T-helper 2 cell treated with Interferon-gamma antibody and Interleukin-4, amounts not matched to agents 5 μg/mL and 100 μg/mL, for 36 hours (primary cell): ENCODE data around the gene TMEM132C.

Experiments
- DNase-seq: peaks from one replicate; pipeline ENCODE4 v3.0.0; 2021; ENCODE audit warnings: low spot score
- H3K27ac Mint-ChIP-seq: one replicate; pipeline ENCODE4 v1.8.0; 2021; ENCODE audit warnings: mild to moderate bottlenecking, mixed read lengths
- H3K27me3 Mint-ChIP-seq: one replicate; pipeline ENCODE4 v1.8.0; 2021; ENCODE audit warnings: low read depth, mixed read lengths
- H3K36me3 Mint-ChIP-seq: one replicate; pipeline ENCODE4 v1.8.0; 2021; ENCODE audit warnings: low read depth, mixed read lengths
- H3K4me1 Mint-ChIP-seq: one replicate; pipeline ENCODE4 v1.8.0; 2021; ENCODE audit warnings: low read depth, mixed read lengths
- H3K4me3 Mint-ChIP-seq: one replicate; pipeline ENCODE4 v1.8.0; 2022; ENCODE audit warnings: mild to moderate bottlenecking, moderate library complexity, mixed read lengths
- H3K9me3 Mint-ChIP-seq: one replicate; pipeline ENCODE4 v1.8.0; 2021; ENCODE audit warnings: mixed read lengths

TMEM132C gene

DNA sequence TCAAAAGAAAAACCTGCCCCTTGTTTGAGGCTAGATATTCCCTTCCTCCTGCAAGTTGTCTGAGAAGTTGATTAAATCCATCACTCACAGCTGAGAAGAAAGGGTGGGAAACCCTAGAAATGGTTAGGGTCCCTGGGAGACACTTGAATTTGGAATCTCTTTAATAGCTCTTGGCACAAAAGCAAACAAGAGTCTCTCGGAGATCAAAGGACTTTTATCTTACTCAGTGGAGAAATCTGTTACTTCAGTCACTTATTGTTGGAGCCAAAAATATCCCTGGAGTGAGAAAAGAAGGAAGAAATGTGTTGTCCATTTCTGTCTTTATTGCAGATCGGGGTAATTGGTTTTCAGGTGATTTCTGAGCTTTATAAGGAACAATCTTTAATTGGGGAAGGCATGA, 47.0 kb downstream of the TMEM132C start:
- H3K36me3 Mint-ChIP-seq = no peaks in the 10 kb centered on the region
- H3K4me1 Mint-ChIP-seq = no peaks in the 10 kb centered on the region
- no peak overlapping the region for H3K4me3 Mint-ChIP-seq

DNA sequence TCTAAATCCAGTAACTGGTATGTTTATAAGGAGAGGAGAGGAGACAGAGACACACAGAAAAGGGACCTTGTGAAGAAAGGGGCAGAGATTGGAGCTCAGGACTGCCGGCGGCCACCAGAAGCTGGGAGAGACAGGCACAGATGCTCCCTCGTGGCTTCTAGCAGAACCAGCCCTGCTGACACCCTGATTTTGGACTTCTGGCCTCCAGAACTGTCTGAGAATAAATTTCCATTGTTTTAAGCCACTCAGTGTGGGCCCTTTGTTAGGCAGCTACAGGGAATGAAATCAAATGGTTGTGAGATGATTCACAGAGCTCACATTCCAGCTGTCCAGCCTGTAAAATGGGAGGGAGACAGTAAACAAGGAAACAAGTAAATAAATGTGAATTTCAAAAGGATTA, 47.6 kb downstream of the TMEM132C start:
- DNase-seq = no peak
- Mint-ChIP-seq H3K27ac (no peak overlapping the region), H3K9me3 (peaks cover 32% of the 10 kb centered on the region), H3K4me1 (no peaks in the 10 kb centered on the region), H3K27me3 (no peaks in the 10 kb centered on the region), H3K4me3 (no peak overlapping the region), H3K36me3 (no peaks in the 10 kb centered on the region)

More for the DNA sequence above, 47.0 kb downstream of the TMEM132C start:
- H3K27ac Mint-ChIP-seq = no peak overlapping the region
- H3K9me3 Mint-ChIP-seq = peaks cover 33% of the 10 kb centered on the region
- DNase-seq = no peak
- no peaks in the 10 kb centered on the region for H3K27me3 Mint-ChIP-seq

DNA sequence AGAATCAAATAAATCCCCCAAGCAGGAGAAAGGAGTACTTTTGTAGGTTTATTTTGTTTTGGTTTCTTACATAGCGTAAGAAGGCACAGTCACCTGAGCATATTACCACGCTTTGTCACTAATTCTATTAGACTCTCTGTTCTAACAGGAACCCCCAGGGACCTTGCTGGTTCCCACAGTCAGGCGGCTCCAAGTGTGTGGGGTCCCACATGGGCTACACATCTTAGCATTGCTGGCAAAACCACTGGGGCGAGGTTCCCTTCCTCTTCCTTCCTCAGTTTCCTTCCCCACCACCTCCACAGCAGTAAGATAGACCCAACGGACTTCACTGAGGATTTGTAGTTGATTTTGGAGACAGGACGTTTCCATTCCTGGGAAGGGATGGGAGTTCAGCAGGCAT, 49.1 kb downstream of the TMEM132C start:
- peaks cover 30% of the 10 kb centered on the region for H3K9me3 Mint-ChIP-seq
- H3K36me3 Mint-ChIP-seq = no peaks in the 10 kb centered on the region

DNA sequence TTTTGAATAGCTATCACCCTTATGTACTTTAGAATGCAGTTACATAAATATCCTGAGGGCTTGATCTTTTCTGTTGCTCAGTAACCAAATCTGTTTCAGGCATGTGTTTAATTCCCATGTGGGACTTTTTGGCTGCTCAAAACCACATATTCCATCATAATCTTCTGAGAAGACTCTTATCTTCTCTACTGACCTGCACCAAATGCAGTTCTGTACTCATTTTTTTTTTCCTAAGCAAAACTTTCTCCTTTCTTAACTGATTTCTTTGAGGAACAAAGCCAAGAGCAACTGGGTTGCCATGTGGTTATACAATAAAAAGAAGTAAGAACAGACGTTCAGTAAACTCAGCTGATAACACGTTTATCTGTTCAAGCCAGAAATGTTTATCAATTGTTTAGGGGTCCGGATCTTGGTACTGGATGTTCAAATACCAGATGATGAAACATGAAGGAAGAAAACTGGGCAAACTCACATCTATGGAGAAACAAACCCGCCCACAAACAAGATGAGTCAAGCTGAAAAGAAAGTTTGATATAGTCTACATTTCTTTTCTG, 50.1 kb downstream of the TMEM132C start:
- DNase-seq = no peak
- H3K27me3 Mint-ChIP-seq = no peaks in the 10 kb centered on the region
- no peaks in the 10 kb centered on the region for H3K36me3 Mint-ChIP-seq
- H3K27ac Mint-ChIP-seq = no peak overlapping the region
- peaks cover 30% of the 10 kb centered on the region for H3K9me3 Mint-ChIP-seq
- H3K4me1 Mint-ChIP-seq = no peaks in the 10 kb centered on the region
- H3K4me3 Mint-ChIP-seq = no peak overlapping the region

More for the DNA sequence above, 49.1 kb downstream of the TMEM132C start:
- H3K4me3 Mint-ChIP-seq = no peak overlapping the region
- no peak for DNase-seq
- H3K27me3 Mint-ChIP-seq = no peaks in the 10 kb centered on the region
- H3K27ac Mint-ChIP-seq = no peak overlapping the region
- H3K4me1 Mint-ChIP-seq = no peaks in the 10 kb centered on the region

DNA sequence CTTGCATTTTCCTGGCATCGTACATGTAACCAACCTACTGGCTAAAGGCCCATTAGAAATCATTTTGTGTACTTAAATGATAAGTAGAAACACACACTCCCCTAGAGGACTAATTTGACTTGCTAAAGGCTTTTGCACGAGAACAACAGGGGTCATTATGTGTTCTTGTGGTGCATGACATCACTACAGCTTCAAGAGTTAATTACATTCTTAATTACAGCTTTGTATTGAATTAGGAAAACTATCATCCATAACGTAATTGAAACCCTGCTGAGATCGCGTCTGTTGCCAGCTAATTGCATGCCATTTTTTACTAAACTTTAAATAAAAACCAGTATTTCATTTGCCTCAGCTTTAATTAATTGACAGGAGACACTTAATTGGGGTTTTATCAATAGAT, 51.4 kb downstream of the TMEM132C start:
- Mint-ChIP-seq H3K4me3 (no peak overlapping the region), H3K36me3 (no peaks in the 10 kb centered on the region), H3K9me3 (peaks cover 31% of the 10 kb centered on the region), H3K27ac (no peak overlapping the region), H3K4me1 (no peaks in the 10 kb centered on the region), H3K27me3 (no peaks in the 10 kb centered on the region)
- DNase-seq = no peak

DNA sequence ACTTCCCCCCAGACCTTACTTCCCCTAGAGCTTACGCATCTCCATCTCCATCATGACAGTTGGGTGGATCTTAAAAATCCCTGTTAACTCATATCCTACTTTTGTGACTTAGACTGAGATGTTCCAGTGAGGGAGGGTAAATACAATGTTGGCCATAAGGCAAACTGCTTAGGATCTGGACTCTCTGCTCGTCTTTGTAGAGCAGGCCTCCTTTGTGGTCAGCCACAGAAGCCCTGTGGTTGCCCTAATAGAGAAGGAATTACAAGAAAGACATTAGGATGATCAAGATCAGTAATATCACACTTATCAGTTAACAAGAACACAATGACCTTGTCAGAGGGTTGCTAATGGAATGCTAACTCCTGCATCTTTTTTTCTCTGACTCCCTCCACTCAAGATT, 52.0 kb downstream of the TMEM132C start:
- Mint-ChIP-seq H3K4me1 (no peaks in the 10 kb centered on the region), H3K9me3 (peaks cover 31% of the 10 kb centered on the region), H3K36me3 (no peaks in the 10 kb centered on the region), H3K27ac (no peak overlapping the region), H3K4me3 (no peak overlapping the region), H3K27me3 (no peaks in the 10 kb centered on the region)
- DNase-seq = no peak

DNA sequence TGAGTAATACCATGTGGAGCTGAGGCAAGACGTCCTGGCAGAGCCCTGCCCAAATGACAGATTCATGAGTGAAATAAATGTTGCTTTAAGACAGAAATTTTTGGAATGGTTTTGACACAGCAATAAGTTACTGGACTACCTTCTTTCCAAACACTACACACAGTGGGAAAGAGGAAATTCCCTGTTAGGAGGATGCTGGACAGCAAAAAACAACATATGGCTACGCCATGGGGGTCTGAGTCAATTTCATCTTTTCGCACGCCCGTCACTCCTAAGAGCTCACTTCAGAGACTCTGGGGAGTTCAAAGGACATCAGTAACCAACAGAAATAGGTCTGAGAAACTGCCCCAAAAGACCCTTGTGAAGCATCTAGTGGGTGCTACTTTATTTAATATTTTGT, 55.4 kb downstream of the TMEM132C start:
- H3K36me3 Mint-ChIP-seq = no peaks in the 10 kb centered on the region
- no peaks in the 10 kb centered on the region for H3K4me1 Mint-ChIP-seq
- DNase-seq = no peak
- H3K4me3 Mint-ChIP-seq = no peak overlapping the region
- no peaks in the 10 kb centered on the region for H3K27me3 Mint-ChIP-seq
- peaks cover 22% of the 10 kb centered on the region for H3K9me3 Mint-ChIP-seq
- H3K27ac Mint-ChIP-seq = no peak overlapping the region

DNA sequence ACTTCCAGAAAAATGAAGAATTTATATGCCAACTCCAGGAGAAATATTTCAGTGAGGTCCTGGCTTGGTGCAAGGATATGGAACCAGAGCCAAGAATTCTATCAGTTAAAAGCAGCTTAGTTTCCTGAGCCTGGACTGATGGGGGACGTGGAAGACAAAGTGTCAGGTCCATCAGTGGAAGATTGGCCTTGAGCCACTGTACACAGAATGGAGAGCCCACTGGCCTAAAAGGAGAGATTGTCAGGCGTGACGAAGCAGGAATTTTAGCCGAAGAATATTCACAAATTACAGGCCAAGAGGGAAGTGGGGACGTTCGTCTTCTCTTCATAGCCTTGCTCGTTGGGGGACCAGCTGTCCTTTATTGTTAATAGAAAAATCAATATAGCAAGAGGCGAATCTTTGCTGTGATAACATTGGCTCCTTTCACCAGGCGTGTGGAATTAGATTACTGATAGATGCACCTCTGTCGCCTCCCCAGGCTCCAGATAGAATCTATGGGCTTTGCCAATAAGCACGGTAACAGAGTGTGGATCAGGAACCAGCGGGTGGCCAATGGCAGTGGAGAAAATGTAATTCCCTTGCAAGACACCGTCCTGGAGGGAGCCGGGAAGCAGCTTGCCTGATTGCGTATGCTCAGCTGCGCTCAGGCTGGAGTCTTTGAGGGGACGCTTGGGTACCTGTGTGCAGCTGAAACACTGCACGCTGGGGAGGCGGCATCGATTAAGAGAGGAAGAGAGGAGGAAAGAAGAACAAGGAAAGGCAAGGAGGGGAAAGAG, 56.4 kb downstream of the TMEM132C start:
- no peaks in the 10 kb centered on the region for H3K27me3 Mint-ChIP-seq
- no peak overlapping the region for H3K27ac Mint-ChIP-seq
- peaks cover 22% of the 10 kb centered on the region for H3K9me3 Mint-ChIP-seq
- no peaks in the 10 kb centered on the region for H3K4me1 Mint-ChIP-seq
- no peaks in the 10 kb centered on the region for H3K36me3 Mint-ChIP-seq
- no peak overlapping the region for H3K4me3 Mint-ChIP-seq
- no peak for DNase-seq

DNA sequence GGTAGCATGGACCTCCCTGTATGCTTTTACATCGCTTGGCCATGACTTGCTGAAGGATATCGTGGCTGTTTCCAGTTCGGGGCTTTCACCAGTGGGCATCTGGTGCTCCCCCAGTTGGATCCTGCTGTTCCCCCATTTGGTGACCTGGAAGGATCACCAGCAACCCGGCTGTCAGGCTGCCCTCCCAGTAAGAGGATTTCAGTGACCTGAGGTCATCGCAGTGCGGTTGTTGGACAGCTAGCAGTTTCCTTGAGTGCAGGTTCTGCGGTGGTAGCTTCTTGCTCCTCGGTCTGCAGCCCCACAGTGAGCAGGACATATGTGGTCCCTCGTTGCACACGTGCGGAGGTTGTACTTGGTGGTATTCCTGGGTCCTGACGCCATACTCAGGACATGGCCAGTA, 58.7 kb downstream of the TMEM132C start:
- no peaks in the 10 kb centered on the region for H3K27me3 Mint-ChIP-seq
- H3K4me1 Mint-ChIP-seq = no peaks in the 10 kb centered on the region
- no peak overlapping the region for H3K4me3 Mint-ChIP-seq
- peaks cover 10% of the 10 kb centered on the region for H3K9me3 Mint-ChIP-seq
- H3K36me3 Mint-ChIP-seq = no peaks in the 10 kb centered on the region
- H3K27ac Mint-ChIP-seq = no peak overlapping the region
- DNase-seq = no peak

DNA sequence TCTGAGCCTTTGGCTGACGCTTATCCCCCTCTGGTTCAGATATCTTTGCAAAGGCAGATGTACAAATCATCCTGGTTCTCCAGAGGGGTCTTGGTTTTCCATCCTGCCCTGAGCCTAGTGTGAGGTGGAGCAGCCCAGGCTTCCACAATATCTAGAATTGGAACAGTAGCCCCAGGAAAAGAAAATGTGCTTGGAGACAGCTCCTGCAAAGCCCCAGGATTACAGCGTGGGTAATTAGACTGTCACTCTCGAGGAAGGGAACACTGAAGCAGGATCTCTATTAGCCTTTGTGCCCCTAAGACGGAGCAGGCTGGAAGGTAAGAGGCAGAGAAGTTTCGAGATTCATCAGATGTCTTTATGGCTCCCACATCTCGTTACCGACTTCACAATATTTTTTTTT, 59.4 kb downstream of the TMEM132C start:
- H3K9me3 Mint-ChIP-seq = peaks cover 10% of the 10 kb centered on the region
- no peak for DNase-seq
- no peak overlapping the region for H3K27ac Mint-ChIP-seq
- H3K4me1 Mint-ChIP-seq = no peaks in the 10 kb centered on the region
- H3K4me3 Mint-ChIP-seq = no peak overlapping the region
- H3K27me3 Mint-ChIP-seq = no peaks in the 10 kb centered on the region
- no peaks in the 10 kb centered on the region for H3K36me3 Mint-ChIP-seq

DNA sequence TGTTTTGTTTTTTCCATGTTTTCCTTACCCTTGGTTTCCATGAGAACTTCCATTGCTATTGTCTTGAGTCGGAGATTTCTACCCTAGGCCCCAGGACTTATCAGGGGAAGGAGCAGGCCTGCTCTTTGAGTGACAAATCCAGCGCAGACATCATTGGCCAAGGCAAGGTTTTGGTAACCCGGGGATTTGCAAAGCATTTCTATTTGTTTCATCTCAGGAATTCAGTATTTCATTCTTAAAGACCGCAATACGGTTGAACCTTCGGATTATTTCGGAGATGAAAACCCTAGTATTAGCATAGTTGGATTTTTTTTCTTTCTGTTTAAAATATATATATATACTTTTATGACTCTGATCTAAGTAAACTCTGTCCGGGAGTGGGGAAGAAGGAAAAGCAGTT, 62.0 kb downstream of the TMEM132C start:
- Mint-ChIP-seq H3K9me3 (peaks cover 6% of the 10 kb centered on the region), H3K4me1 (no peaks in the 10 kb centered on the region)

DNA sequence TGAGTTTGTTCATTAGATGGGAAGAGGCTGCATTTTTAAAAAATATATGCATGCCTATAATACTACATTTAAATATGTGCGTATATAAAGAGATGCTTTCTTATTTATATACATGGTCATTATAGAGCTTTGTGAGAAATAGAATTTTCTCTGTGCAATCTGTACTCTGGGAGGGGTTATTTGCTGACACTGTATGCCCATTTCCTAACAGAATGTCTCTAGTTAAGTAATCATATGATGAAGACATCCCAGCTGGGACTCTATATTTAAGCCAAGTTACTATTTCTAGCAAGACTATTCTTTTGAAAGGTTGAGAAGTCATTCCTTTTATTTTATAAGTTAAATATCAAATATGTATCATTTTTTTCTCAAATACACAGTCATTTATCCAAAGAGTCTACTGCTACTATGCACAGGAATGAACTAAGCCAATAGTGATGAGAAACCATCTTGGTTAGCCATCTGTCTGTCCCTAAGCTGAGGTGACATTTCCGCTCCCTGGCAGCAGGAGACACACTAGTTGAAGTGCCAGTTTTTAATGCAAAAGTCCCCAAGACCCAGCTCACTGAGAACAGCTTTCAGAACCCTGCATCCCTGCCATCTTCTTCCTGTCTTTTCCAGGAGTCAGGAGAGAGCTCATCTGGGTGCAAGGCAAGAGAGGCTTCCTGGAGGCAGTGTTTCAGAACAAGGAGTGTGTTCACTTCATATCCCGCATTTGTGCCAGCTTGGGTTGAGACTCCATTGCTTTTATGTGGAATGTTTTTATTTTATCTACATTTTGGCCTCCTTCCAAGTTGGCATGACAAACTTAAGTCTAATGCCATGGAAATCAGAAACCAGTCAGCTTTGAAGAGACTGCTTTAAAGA, 69.5 kb downstream of the TMEM132C start:
- H3K4me1 Mint-ChIP-seq = no peaks in the 10 kb centered on the region
- H3K4me3 Mint-ChIP-seq = no peak overlapping the region
- peaks cover 11% of the 10 kb centered on the region for H3K9me3 Mint-ChIP-seq
- no peaks in the 10 kb centered on the region for H3K36me3 Mint-ChIP-seq
- DNase-seq = no peak
- H3K27ac Mint-ChIP-seq = no peak overlapping the region
- no peaks in the 10 kb centered on the region for H3K27me3 Mint-ChIP-seq

More for the DNA sequence above, 62.0 kb downstream of the TMEM132C start:
- no peak overlapping the region for H3K27ac Mint-ChIP-seq
- H3K4me3 Mint-ChIP-seq = no peak overlapping the region
- no peak for DNase-seq
- no peaks in the 10 kb centered on the region for H3K36me3 Mint-ChIP-seq
- no peaks in the 10 kb centered on the region for H3K27me3 Mint-ChIP-seq

DNA sequence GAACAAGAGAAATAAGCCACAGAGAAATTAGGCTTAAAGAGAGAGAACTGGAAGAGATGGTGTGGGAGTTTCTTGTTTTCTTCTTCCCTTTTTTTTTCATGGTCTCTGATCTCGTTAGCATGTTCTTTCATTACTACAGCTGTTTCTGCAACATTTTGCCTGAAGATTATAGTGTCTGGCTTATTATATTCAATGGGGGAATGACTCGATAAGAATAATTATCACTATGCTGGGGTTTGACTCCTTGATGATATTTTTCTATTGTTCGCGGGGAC, 70.0 kb downstream of the TMEM132C start:
- no peaks in the 10 kb centered on the region for H3K27me3 Mint-ChIP-seq
- H3K36me3 Mint-ChIP-seq = no peaks in the 10 kb centered on the region
- H3K27ac Mint-ChIP-seq = no peak overlapping the region
- no peak overlapping the region for H3K4me3 Mint-ChIP-seq
- no peaks in the 10 kb centered on the region for H3K4me1 Mint-ChIP-seq
- no peak for DNase-seq
- H3K9me3 Mint-ChIP-seq = peaks cover 13% of the 10 kb centered on the region

DNA sequence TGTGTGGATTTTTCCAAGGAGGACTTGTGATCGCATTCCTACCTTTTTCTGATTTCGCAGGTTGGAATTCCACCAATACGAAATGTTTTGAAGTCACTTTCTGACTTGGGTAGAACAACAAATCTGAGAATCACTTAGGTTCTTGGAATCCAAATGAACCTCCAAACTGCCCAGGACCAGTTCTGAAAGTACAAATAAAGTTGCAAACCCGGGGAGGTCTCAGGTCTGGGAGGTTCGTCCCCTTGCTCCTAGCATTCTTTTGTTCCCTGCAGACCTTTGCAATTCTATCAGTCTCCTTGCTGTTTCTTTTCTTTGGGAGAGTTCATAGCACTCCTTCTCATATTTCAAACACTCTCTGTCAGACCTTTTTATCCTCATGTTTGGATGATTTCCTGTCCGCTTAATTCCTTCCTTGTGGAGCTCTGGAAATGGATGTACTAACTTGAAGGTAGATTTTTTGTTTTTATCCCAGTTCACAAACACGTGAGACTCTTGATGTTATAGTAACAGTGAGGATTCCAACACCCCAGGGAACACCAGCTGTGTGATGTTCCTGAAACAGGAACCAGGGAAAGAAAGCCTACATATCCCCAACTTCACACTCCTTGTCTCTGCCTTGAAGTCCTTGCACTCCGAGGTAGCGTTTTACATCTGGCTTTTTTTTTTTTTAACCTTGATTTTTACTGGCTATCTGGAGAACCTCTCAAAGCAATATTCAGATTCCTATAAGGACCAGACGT, 70.6 kb downstream of the TMEM132C start:
- Mint-ChIP-seq H3K36me3 (no peaks in the 10 kb centered on the region), H3K27ac (no peak overlapping the region), H3K27me3 (no peaks in the 10 kb centered on the region), H3K4me3 (no peak overlapping the region), H3K4me1 (no peaks in the 10 kb centered on the region), H3K9me3 (peaks cover 13% of the 10 kb centered on the region)
- no peak for DNase-seq
